H1 (cell line): Measurements from ENCODE around the gene ALG1.

Experiments used
- BACH1 ChIP-seq: IDR thresholded peaks from 2 replicates; pipeline ENCODE4 v1.6.1; 2012; ENCODE audit warnings: low read length, improper control_type of control experiment
- CBX8 ChIP-seq: fragments of 300-800, 300-1000 bp; sonication (generic); IDR thresholded peaks from 2 replicates; pipeline ENCODE4 v1.7.1; 2016; ENCODE audit warnings: low read depth, low read length, borderline replicate concordance
- CTCF ChIP-seq, 3 experiments: IDR thresholded peaks; 1 replicate in 2 of 3; 2 replicates in 1 of 3; pipeline versions ENCODE4 v1.5.1 to v1.6.1; 2011; ENCODE audit warnings: low read length in 3 of 3, mild to moderate bottlenecking in 3 of 3, inconsistent platforms in 2 of 3, low read depth in 1 of 3, moderate library complexity in 1 of 3; ENCODE audit not compliant: insufficient read depth in 1 of 3; ENCODE audit errors: control extremely low read depth in 1 of 3
- EP300 ChIP-seq, 2 experiments: IDR thresholded peaks; 1 replicate in 1 of 2; 2 replicates in 1 of 2; pipeline ENCODE4 v1.6.1; 2011 to 2012; ENCODE audit warnings: low read depth in 2 of 2, low read length in 2 of 2, mild to moderate bottlenecking in 2 of 2, borderline replicate concordance in 1 of 2, inconsistent platforms in 1 of 2, moderate library complexity in 1 of 2
- MAFK ChIP-seq: IDR thresholded peaks from 2 replicates; pipeline ENCODE4 v1.6.1; 2012; ENCODE audit warnings: low read depth, mild to moderate bottlenecking, improper control_type of control experiment, low read length
- POLR2A ChIP-seq, 2 experiments: IDR thresholded peaks; 1 replicate in 1 of 2; 2 replicates in 1 of 2; pipeline ENCODE4 v1.6.1; 2011; ENCODE audit warnings: low read depth in 2 of 2, low read length in 2 of 2, mild to moderate bottlenecking in 2 of 2; ENCODE audit errors: control extremely low read depth in 1 of 2
- POLR2AphosphoS5 ChIP-seq: IDR thresholded peaks from 2 replicates; pipeline ENCODE4 v1.6.1; 2011; ENCODE audit warnings: low read depth, low read length
- POU5F1 ChIP-seq: IDR thresholded peaks from 2 replicates; pipeline ENCODE4 v1.6.1; 2011; ENCODE audit warnings: low read depth, mild to moderate bottlenecking, low read length, moderate library complexity
- RAD21 ChIP-seq, 2 experiments: IDR thresholded peaks in 1 of 2; conservative IDR thresholded peaks in 1 of 2; 2 replicates each; pipeline ENCODE4 v1.6.1; 2011; ENCODE audit warnings: low read depth in 2 of 2, low read length in 2 of 2, improper control_type of control experiment in 1 of 2, inconsistent platforms in 1 of 2, mild to moderate bottlenecking in 1 of 2, moderate library complexity in 1 of 2
- RFX5 ChIP-seq: IDR thresholded peaks from 2 replicates; pipeline ENCODE4 v1.6.1; 2011; ENCODE audit warnings: low read depth, low read length, improper control_type of control experiment, borderline replicate concordance
- SIX5 ChIP-seq: IDR thresholded peaks from 2 replicates; pipeline ENCODE4 v1.6.1; 2011; ENCODE audit warnings: mild to moderate bottlenecking, low read depth, low read length
- SRF ChIP-seq: IDR thresholded peaks from 2 replicates; pipeline ENCODE4 v1.6.1; 2011; ENCODE audit warnings: mild to moderate bottlenecking, low read depth, low read length, moderate library complexity
- TCF12 ChIP-seq: IDR thresholded peaks from 2 replicates; pipeline ENCODE4 v1.6.1; 2011; ENCODE audit warnings: low read depth, mild to moderate bottlenecking, low read length
- TEAD4 ChIP-seq: IDR thresholded peaks from 2 replicates; pipeline ENCODE4 v1.6.1; 2012; ENCODE audit warnings: low read depth, low read length, inconsistent platforms, mixed read lengths

- no peak for TF ChIP-seq SRF
- no peak; a peak in 1 of 3 replicates for TF ChIP-seq POLR2A (IDR thresholded peaks at IDR 0.05; ENCODE audit: control extremely low read depth in 1 of 2, low read depth in 2 of 2, low read length in 2 of 2)
- no peak for TF ChIP-seq CBX8
- TF ChIP-seq RFX5 = no peak
- no peak for TF ChIP-seq CTCF (IDR thresholded peaks at IDR 0.05; ENCODE audit: control extremely low read depth in 1 of 3, insufficient read depth in 1 of 3, low read depth in 1 of 3, low read length in 3 of 3)
- no peak for TF ChIP-seq TCF12
- no peak for TF ChIP-seq TEAD4
- TF ChIP-seq MAFK = no peak
- no peak for TF ChIP-seq EP300 (IDR thresholded peaks at IDR 0.05; ENCODE audit: borderline replicate concordance in 1 of 2, low read depth in 2 of 2, low read length in 2 of 2)
- no peak for TF ChIP-seq BACH1
- no peak for TF ChIP-seq SIX5
- TF ChIP-seq RAD21 (IDR thresholded peaks at IDR 0.05 in 1 of 2, conservative IDR thresholded peaks at IDR 0.05 in 1 of 2; ENCODE audit: low read depth in 2 of 2, low read length in 2 of 2) = no peak
- no peak for TF ChIP-seq POU5F1
- TF ChIP-seq POLR2AphosphoS5 = no peak
These were observed 37.5 kb upstream of the ALG1 start for GRCh38 chr16:5034167-5034523.
